KBM-7 (cell line): ENCODE data around the gene MT1H.
A peak's percentile ranks its signal among the peaks of the same experiment; 100 is the strongest.
"Not testable (repeated sequence)": the region's sequence is repeated elsewhere in the genome, so short reads cannot be mapped to it uniquely, and the experiment has no call there.

ENCODE experiments used
- DNase-seq: peaks from one replicate; pipeline ENCODE4 v3.0.0-alpha.2; 2015
- in situ Hi-C: fragments of 300-500 bp; cut with MboI; formaldehyde crosslinking; loops from 2 replicates; pipeline ENCODE4 v1.14.3; 2020; ENCODE audit warnings: low sequenced_read_pairs, low pct_unique_long_range_greater_than_20kb, mixed read lengths

The MT1H gene

GRCh38 chr16:56669005-56669839 is at the start of gene MT1H:
Gene MT1H (plus strand): TSS chr16:56669814. CDS start chr16:56669885, 71 bp downstream.
- DNase-seq, result no peak
- in situ Hi-C loops, result no loop called here

GRCh38 chr16:56620339-56620897 is 49.2 kb upstream of the MT1H start:
- in situ Hi-C loops, result no loop called here
- DNase-seq, result no peak

- in situ Hi-C loops, DNase-seq: not testable (repeated sequence)
Observed at GRCh38 chr16:56621665-56622445, 47.8 kb upstream of the MT1H start.

- not testable (repeated sequence) for DNase-seq
Observed at GRCh38 chr16:56623184-56623583, 46.4 kb upstream of the MT1H start.

GRCh38 chr16:56623637-56624036 is 46.0 kb upstream of the MT1H start:
- DNase-seq, result no peak
- in situ Hi-C loops, result no loop called here

More at GRCh38 chr16:56623184-56623583, 46.4 kb upstream of the MT1H start:
- in situ Hi-C loops, result not testable (repeated sequence)

- in situ Hi-C loops, result no loop called here
- DNase-seq, result peak; percentile 93
Observed at GRCh38 chr16:56625140-56625942, 44.3 kb upstream of the MT1H start, which contains the start of gene MT1E. Gene MT1E (plus strand): TSS chr16:56625781. CDS start chr16:56625852, 71 bp downstream.

GRCh38 chr16:56625943-56626654 is 43.5 kb upstream of the MT1H start:
- DNase-seq, result no peak
- in situ Hi-C loops, result no loop called here

- no peak for DNase-seq
- in situ Hi-C loops, result no loop called here
Observed at GRCh38 chr16:56626685-56627084, 42.9 kb upstream of the MT1H start.

GRCh38 chr16:56628486-56629350 is 40.9 kb upstream of the MT1H start:
- in situ Hi-C loops, result no loop called here
- DNase-seq, result no peak

GRCh38 chr16:56629531-56629930 is 40.1 kb upstream of the MT1H start:
- DNase-seq, result no peak
- in situ Hi-C loops, result no loop called here

GRCh38 chr16:56630134-56630533 is 39.5 kb upstream of the MT1H start:
- DNase-seq, result no peak
- in situ Hi-C loops, result no loop called here

GRCh38 chr16:56631197-56631596 is 38.4 kb upstream of the MT1H start:
- in situ Hi-C loops, result no loop called here
- DNase-seq, result no peak

- no peak for DNase-seq
- in situ Hi-C loops, result no loop called here
Observed at GRCh38 chr16:56631832-56632155, 37.8 kb upstream of the MT1H start.

- peak; percentile 75 for DNase-seq
- in situ Hi-C loops, result no loop called here
Observed at GRCh38 chr16:56632156-56632847, 37.3 kb upstream of the MT1H start, which contains the start of gene MT1M. Gene MT1M (plus strand): TSS chr16:56632659. CDS start chr16:56632732, 73 bp downstream.

- in situ Hi-C loops, result no loop called here
Observed at GRCh38 chr16:56632848-56633365, 36.7 kb upstream of the MT1H start.

GRCh38 chr16:56633535-56633934 is 36.1 kb upstream of the MT1H start:
- no peak for DNase-seq
- in situ Hi-C loops, result no loop called here

More at GRCh38 chr16:56632848-56633365, 36.7 kb upstream of the MT1H start:
- no peak for DNase-seq
